ENCODE data around the gene HRAS.

HRAS gene

GRCh38 chr11:488992-489391, 46.4 kb downstream of the HRAS start:
- no peak for TF ChIP-seq CTCF (IDR thresholded peaks at IDR 0.05; ENCODE audit: low read length, missing control alignments)
- DNase-seq (ENCODE audit: low read depth) = no peak
- no peak overlapping the region for H3K4me3 ChIP-seq (replicated peaks; ENCODE audit: low read depth, low read length)

- no peak for TF ChIP-seq CTCF (IDR thresholded peaks at IDR 0.05; ENCODE audit: low read length, missing control alignments)
- H3K4me3 ChIP-seq (replicated peaks; ENCODE audit: low read depth, low read length) = no peak overlapping the region
- DNase-seq (ENCODE audit: low read depth) = no peak
These were observed 46.8 kb downstream of the HRAS start for GRCh38 chr11:488579-488978.

GRCh38 chr11:488062-488461, 47.3 kb downstream of the HRAS start:
- no peak overlapping the region for H3K4me3 ChIP-seq (replicated peaks; ENCODE audit: low read depth, low read length)
- no peak for DNase-seq (ENCODE audit: low read depth)
- TF ChIP-seq CTCF (IDR thresholded peaks at IDR 0.05; ENCODE audit: low read length, missing control alignments) = no peak

GRCh38 chr11:487571-488021, 47.8 kb downstream of the HRAS start:
- H3K4me3 ChIP-seq (replicated peaks; ENCODE audit: low read depth, low read length) = no peak overlapping the region
- no peak for TF ChIP-seq CTCF (IDR thresholded peaks at IDR 0.05; ENCODE audit: low read length, missing control alignments)
- no peak for DNase-seq (ENCODE audit: low read depth)

- TF ChIP-seq CTCF (IDR thresholded peaks at IDR 0.05; ENCODE audit: low read length, missing control alignments) = no peak
- no peak for DNase-seq (ENCODE audit: low read depth)
- no peak overlapping the region for H3K4me3 ChIP-seq (replicated peaks; ENCODE audit: low read depth, low read length)
These were observed 49.2 kb downstream of the HRAS start for GRCh38 chr11:486189-486588.

- no peak overlapping the region for H3K4me3 ChIP-seq (replicated peaks; ENCODE audit: low read depth, low read length)
- DNase-seq (ENCODE audit: low read depth) = no peak
- no peak for TF ChIP-seq CTCF (IDR thresholded peaks at IDR 0.05; ENCODE audit: low read length, missing control alignments)
These were observed 50.8 kb downstream of the HRAS start for GRCh38 chr11:484616-485015.
